K562 (cell line): ENCODE measurements around the gene IQSEC3.

Source experiments
- CAMTA2 ChIP-seq: fragments of 250-450 bp; sonication (Bioruptor Pico); conservative IDR thresholded peaks from 2 replicates; pipeline ENCODE4 v1.5.1; 2022
- CTCF ChIP-seq, 3 experiments: IDR thresholded peaks in 2 of 3; conservative IDR thresholded peaks in 1 of 3; 2 replicates each; pipeline ENCODE4 v1.5.1; 2011 to 2012; ENCODE audit warnings: low read length in 3 of 3, mild to moderate bottlenecking in 3 of 3, control low read depth in 2 of 3, improper control_type of control experiment in 1 of 3, inconsistent platforms in 1 of 3, low read depth in 1 of 3, mixed read lengths in 1 of 3, moderate library complexity in 1 of 3; ENCODE audit not compliant: insufficient read depth in 2 of 3
- EZH2 ChIP-seq: IDR thresholded peaks from 2 replicates; pipeline ENCODE4 v1.6.1; 2012; ENCODE audit warnings: low read depth, mild to moderate bottlenecking, inconsistent platforms, low read length, borderline replicate concordance
- MXI1 ChIP-seq: IDR thresholded peaks from 2 replicates; pipeline ENCODE4 v1.6.1; 2011; ENCODE audit warnings: low read depth, mild to moderate bottlenecking, improper control_type of control experiment, low read length
- NONO ChIP-seq, 2 experiments: fragments of 200-400 bp in 1 of 2; fragments of 450-650 bp in 1 of 2; formaldehyde crosslinking in 1 of 2; IDR thresholded peaks; 2 replicates each; pipeline ENCODE4 v1.6.1; 2017; ENCODE audit warnings: low read depth in 2 of 2, mild to moderate bottlenecking in 2 of 2, moderate library complexity in 2 of 2, low read length in 1 of 2
- PHF8 ChIP-seq: fragments of 200-600 bp; sonication (generic); IDR thresholded peaks from 2 replicates; pipeline ENCODE4 v1.6.1; 2012; ENCODE audit warnings: mixed run types, mild to moderate bottlenecking, inconsistent platforms, low read length, moderate library complexity, borderline replicate concordance
- RFX5 ChIP-seq: IDR thresholded peaks from 2 replicates; pipeline ENCODE4 v1.6.1; 2011; ENCODE audit warnings: low read depth, mild to moderate bottlenecking, improper control_type of control experiment, low read length
- SNAPC5 ChIP-seq: fragments of 250-450 bp; sonication (Bioruptor Pico); IDR thresholded peaks from 2 replicates; pipeline ENCODE4 v1.8.0; 2021; ENCODE audit warnings: moderate library complexity, mild to moderate bottlenecking, inconsistent platforms
- TEAD4 ChIP-seq, 2 experiments: sonication (generic) in 1 of 2; formaldehyde crosslinking in 1 of 2; IDR thresholded peaks; 2 replicates each; pipeline versions ENCODE4 v1.6.1 to v1.8.0; 2012 to 2022; ENCODE audit warnings: borderline replicate concordance in 1 of 2, inconsistent platforms in 1 of 2, low read length in 1 of 2, mild to moderate bottlenecking in 1 of 2, missing genetic modification reagents in 1 of 2
- USF2 ChIP-seq: sonication (generic); formaldehyde crosslinking; IDR thresholded peaks from 2 replicates; pipeline ENCODE4 v1.5.0; 2020; ENCODE audit warnings: missing genetic modification reagents
- YY1 ChIP-seq, 3 experiments: IDR thresholded peaks; 2 replicates each; pipeline ENCODE4 v1.6.1; 2011; ENCODE audit warnings: low read length in 2 of 3, mild to moderate bottlenecking in 2 of 3, moderate library complexity in 2 of 3, borderline replicate concordance in 1 of 3, control low read depth in 1 of 3, low read depth in 1 of 3; ENCODE audit not compliant: insufficient read depth in 3 of 3, insufficient replicate concordance in 2 of 3, control insufficient read depth in 1 of 3, insufficient read length in 1 of 3; ENCODE audit errors: extremely low read depth in 1 of 3
- ZNF24 ChIP-seq: fragments of 450-650 bp; IDR thresholded peaks from 2 replicates; pipeline ENCODE4 v1.6.1; 2016

- TF ChIP-seq MXI1 (no peak), ZNF24 (no peak), CTCF (IDR thresholded peaks at IDR 0.05 in 2 of 3, conservative IDR thresholded peaks at IDR 0.05 in 1 of 3; ENCODE audit: insufficient read depth in 2 of 3, low read depth in 1 of 3, low read length in 3 of 3) (no peak), PHF8 (no peak), EZH2 (no peak), SNAPC5 (CRISPR knock-in tag) (no peak), YY1 (IDR thresholded peaks at IDR 0.05; ENCODE audit: borderline replicate concordance in 1 of 3, control insufficient read depth in 1 of 3, extremely low read depth in 1 of 3, insufficient read depth in 3 of 3, insufficient read length in 1 of 3, insufficient replicate concordance in 2 of 3, low read depth in 1 of 3, low read length in 2 of 3) (no peak), NONO (IDR thresholded peaks at IDR 0.05; ENCODE audit: low read depth in 2 of 2, low read length in 1 of 2) (no peak), TEAD4 (IDR thresholded peaks at IDR 0.05; ENCODE audit: low read length) (no peak), TEAD4 (CRISPR knock-in tag; IDR thresholded peaks at IDR 0.05; ENCODE audit: borderline replicate concordance) (no peak), USF2 (CRISPR knock-in tag) (no peak), CAMTA2 (CRISPR knock-in tag) (no peak), RFX5 (no peak)
Measured at GRCh38 chr12:140162-140561, 73.6 kb downstream of the IQSEC3 start.
